K562 (cell line): Measurements from ENCODE around the gene TMEM143. TPM values are rescaled to one million over a fixed set of nuclear protein-coding genes. Genes with fewer than 3 reads are reported as not detected.
A peak's percentile ranks its signal among the peaks of the same experiment; 100 is the strongest.

Source experiments
- ERF ChIP-seq: fragments of 450-650 bp; formaldehyde crosslinking; IDR thresholded peaks from 2 replicates; pipeline ENCODE4 v1.4.0; 2020; ENCODE audit warnings: mild to moderate bottlenecking, mixed read lengths
- FOXK1 ChIP-seq: sonication (generic); formaldehyde crosslinking; IDR thresholded peaks from 2 replicates; pipeline ENCODE4 v1.8.0; 2022; ENCODE audit warnings: missing genetic modification reagents, mild to moderate bottlenecking, borderline replicate concordance
- FOXM1 ChIP-seq, 2 experiments: fragments of 450-650 bp in 1 of 2; sonication (generic) in 1 of 2; formaldehyde crosslinking in 1 of 2; IDR thresholded peaks; 2 replicates each; pipeline versions ENCODE4 v1.6.1 to v1.9.0; 2017 to 2022; ENCODE audit warnings: low read depth in 2 of 2, mild to moderate bottlenecking in 2 of 2, missing genetic modification reagents in 1 of 2, moderate library complexity in 1 of 2
- HDAC2 ChIP-seq: fragments of 450-650 bp; IDR thresholded peaks from 2 replicates; pipeline ENCODE4 v1.6.1; 2016; ENCODE audit warnings: mild to moderate bottlenecking
- RBM39 ChIP-seq: fragments of 200-400 bp; formaldehyde crosslinking; optimal IDR thresholded peaks from 2 replicates; pipeline ENCODE3; 2018; ENCODE audit warnings: low read depth, low read length
- TCF15 ChIP-seq: fragments of 250-450 bp; sonication (Bioruptor Pico); IDR thresholded peaks from 2 replicates; pipeline ENCODE4 v1.8.0; 2022; ENCODE audit warnings: moderate library complexity, mild to moderate bottlenecking, inconsistent platforms
- ZBTB40 ChIP-seq, 2 experiments: fragments of 450-650 bp in 1 of 2; sonication (generic) in 1 of 2; formaldehyde crosslinking in 1 of 2; IDR thresholded peaks; 2 replicates each; pipeline versions ENCODE4 v1.7.1 to v1.9.0; 2016 to 2022; ENCODE audit warnings: inconsistent platforms in 1 of 2, mild to moderate bottlenecking in 1 of 2, missing genetic modification reagents in 1 of 2
- ZEB2 ChIP-seq: fragments of 450-650 bp; IDR thresholded peaks from 2 replicates; pipeline ENCODE4 v1.6.1; 2016
- ZNF12 ChIP-seq: sonication (generic); formaldehyde crosslinking; IDR thresholded peaks from 2 replicates; pipeline ENCODE4 v1.4.0; 2020; ENCODE audit warnings: mild to moderate bottlenecking, missing genetic modification reagents
- ZNF217 ChIP-seq: sonication (generic); formaldehyde crosslinking; IDR thresholded peaks from 2 replicates; pipeline ENCODE4 v1.8.0; 2022; ENCODE audit warnings: mild to moderate bottlenecking, missing genetic modification reagents
- ZNF239 ChIP-seq: fragments of 250-450 bp; sonication (Bioruptor Pico); IDR thresholded peaks from 2 replicates; pipeline ENCODE4 v1.4.0; 2020; ENCODE audit warnings: mild to moderate bottlenecking
- ZNF277 ChIP-seq: fragments of 250-450 bp; sonication (Bioruptor Pico); IDR thresholded peaks from 2 replicates; pipeline ENCODE4 v1.8.0; 2022; ENCODE audit warnings: inconsistent platforms, mild to moderate bottlenecking, moderate library complexity, borderline replicate concordance
- ZNF384 ChIP-seq: IDR thresholded peaks from 2 replicates; pipeline ENCODE4 v1.6.1; 2012; ENCODE audit warnings: low read depth, low read length, improper control_type of control experiment
- ZNF398 ChIP-seq: fragments of 250-450 bp; sonication (Bioruptor Pico); IDR thresholded peaks from 2 replicates; pipeline ENCODE4 v1.8.0; 2021; ENCODE audit warnings: moderate library complexity, mild to moderate bottlenecking, inconsistent platforms
- polyA plus RNA-seq, 8 experiments: library from polyadenylated mRNA; depleted of rRNA in 4 of 8; stranded (reverse) in 5 of 8; unstranded in 3 of 8; fragments of >200 nt; fragmentation: Nextera tagmentation in 2 of 8; fragmentation: Illumina TruSeq in 1 of 8; extraction: Ambion mirVana in 2 of 8; extraction: Trizol in 1 of 8; gene quantifications; 2 replicates each; pipeline versions ENCODE4 v1.2.1 to v1.2.3, GENCODE V29; 2011 to 2014; ENCODE audit warnings: inconsistent platforms in 1 of 8, missing spikeins in 1 of 8
- total RNA-seq, 7 experiments: library from RNA; depleted of rRNA in 6 of 7; stranded (reverse); fragments of >200 nt in 6 of 7; fragmentation: Illumina TruSeq in 2 of 7; extraction: Trizol in 2 of 7; gene quantifications; 2 replicates each; pipeline versions ENCODE4 v1.2.1 to v1.2.3, GENCODE V29; 2011 to 2021; ENCODE audit warnings: low replicate concordance in 1 of 7

The TMEM143 gene
- total and polyA plus RNA-seq, 9 of the 15 experiments (the other 6 are each of a cell fraction or from before 2014, with no cell fraction given) = 0.66 to 8.8 (median 4.3) TPM

- TF ChIP-seq ZNF277 (CRISPR knock-in tag) = no peak
- no peak for TF ChIP-seq RBM39
- no peak for TF ChIP-seq ZNF398 (CRISPR knock-in tag)
- no peak for TF ChIP-seq FOXK1 (CRISPR knock-in tag)
- peak; percentile 74; the same call in 1 of the 2 replicates for TF ChIP-seq HDAC2
- peak; percentile 36; the same call in 1 of the 2 replicates for TF ChIP-seq ZEB2
- TF ChIP-seq ZNF217 (CRISPR knock-in tag) = no peak
- TF ChIP-seq ZNF12 (CRISPR knock-in tag) = no peak
- TF ChIP-seq FOXM1 (IDR thresholded peaks at IDR 0.05; ENCODE audit: low read depth) = peak; percentile 30; the same call in 1 of the 2 replicates
- TF ChIP-seq FOXM1 (CRISPR knock-in tag; IDR thresholded peaks at IDR 0.05; ENCODE audit: low read depth) = no peak
- TF ChIP-seq ERF (CRISPR knock-in tag) = no peak
- TF ChIP-seq TCF15 (CRISPR knock-in tag) = 0 out of 2 replicates have a peak, but pooled peaks have one; percentile 54
- TF ChIP-seq ZNF239 = no peak
- TF ChIP-seq ZBTB40 (IDR thresholded peaks at IDR 0.05) = peak; percentile 53; the same call in 1 of the 2 replicates
- no peak for TF ChIP-seq ZBTB40 (CRISPR knock-in tag; IDR thresholded peaks at IDR 0.05)
- TF ChIP-seq ZNF384 = 0 out of 2 replicates have a peak, but pooled peaks have one; percentile 2
Measured at GRCh38 chr19:48363810-48364597, at the start of gene TMEM143, which contains the start of gene SYNGR4 (continued).
